ENCODE results near the gene ARPC1A. TPM values are rescaled to one million over a fixed set of nuclear protein-coding genes. Genes with fewer than 3 reads are reported as not detected.

ARPC1A gene
- total and polyA plus RNA-seq, 12 donors: 93.1 to 213 (median 134) TPM

DNA sequence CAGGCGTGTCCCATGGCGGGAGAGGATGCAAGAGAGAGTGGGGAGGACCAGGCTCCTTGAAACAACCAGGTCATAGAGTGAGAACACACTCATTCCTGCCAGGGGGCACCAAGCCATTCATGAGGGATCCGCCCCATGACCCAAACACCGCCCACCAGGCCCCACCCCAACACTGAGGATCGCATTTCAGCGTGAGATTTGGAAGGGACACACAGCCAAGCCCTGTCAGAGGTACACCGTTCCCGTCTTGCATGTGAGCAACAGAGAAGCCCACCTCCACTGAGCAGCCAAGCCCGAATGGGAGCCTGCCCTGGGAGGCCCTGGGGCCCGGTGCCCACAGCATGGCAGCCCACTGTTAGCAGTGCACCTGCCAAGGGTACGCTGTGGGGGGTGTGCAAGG lies 40.9 kb downstream of the ARPC1A start:
- no peaks in the 10 kb centered on the region for H3K9me3 ChIP-seq
- intact Hi-C loops (cut with DNase I): loop anchor here in 2 of 10 donors (5.0 to 10.0 kb wide), 2 partner anchors 46 to 48 kb away; no protein-coding TSS in a partner anchor
- no peak for ATAC-seq
- no peaks in the 10 kb centered on the region for H3K27me3 ChIP-seq
- no peak overlapping the region for H3K4me3 ChIP-seq
- TF ChIP-seq, protein P1, sequence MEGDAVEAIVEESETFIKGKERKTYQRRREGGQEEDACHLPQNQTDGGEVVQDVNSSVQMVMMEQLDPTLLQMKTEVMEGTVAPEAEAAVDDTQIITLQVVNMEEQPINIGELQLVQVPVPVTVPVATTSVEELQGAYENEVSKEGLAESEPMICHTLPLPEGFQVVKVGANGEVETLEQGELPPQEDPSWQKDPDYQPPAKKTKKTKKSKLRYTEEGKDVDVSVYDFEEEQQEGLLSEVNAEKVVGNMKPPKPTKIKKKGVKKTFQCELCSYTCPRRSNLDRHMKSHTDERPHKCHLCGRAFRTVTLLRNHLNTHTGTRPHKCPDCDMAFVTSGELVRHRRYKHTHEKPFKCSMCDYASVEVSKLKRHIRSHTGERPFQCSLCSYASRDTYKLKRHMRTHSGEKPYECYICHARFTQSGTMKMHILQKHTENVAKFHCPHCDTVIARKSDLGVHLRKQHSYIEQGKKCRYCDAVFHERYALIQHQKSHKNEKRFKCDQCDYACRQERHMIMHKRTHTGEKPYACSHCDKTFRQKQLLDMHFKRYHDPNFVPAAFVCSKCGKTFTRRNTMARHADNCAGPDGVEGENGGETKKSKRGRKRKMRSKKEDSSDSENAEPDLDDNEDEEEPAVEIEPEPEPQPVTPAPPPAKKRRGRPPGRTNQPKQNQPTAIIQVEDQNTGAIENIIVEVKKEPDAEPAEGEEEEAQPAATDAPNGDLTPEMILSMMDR (IDR thresholded peaks at IDR 0.05): no peak
- H3K36me3 ChIP-seq: peaks cover 0 to 81% (median 50%) of the 10 kb centered on the region in 9 donors
- 79 to 87% methylated on average over 11 of the region's 11 CpGs for WGBS, 2 donors
- DNase-seq: no peak
- H3K4me1 ChIP-seq: no peaks in the 10 kb centered on the region
- no peak overlapping the region for H3K27ac ChIP-seq

DNA sequence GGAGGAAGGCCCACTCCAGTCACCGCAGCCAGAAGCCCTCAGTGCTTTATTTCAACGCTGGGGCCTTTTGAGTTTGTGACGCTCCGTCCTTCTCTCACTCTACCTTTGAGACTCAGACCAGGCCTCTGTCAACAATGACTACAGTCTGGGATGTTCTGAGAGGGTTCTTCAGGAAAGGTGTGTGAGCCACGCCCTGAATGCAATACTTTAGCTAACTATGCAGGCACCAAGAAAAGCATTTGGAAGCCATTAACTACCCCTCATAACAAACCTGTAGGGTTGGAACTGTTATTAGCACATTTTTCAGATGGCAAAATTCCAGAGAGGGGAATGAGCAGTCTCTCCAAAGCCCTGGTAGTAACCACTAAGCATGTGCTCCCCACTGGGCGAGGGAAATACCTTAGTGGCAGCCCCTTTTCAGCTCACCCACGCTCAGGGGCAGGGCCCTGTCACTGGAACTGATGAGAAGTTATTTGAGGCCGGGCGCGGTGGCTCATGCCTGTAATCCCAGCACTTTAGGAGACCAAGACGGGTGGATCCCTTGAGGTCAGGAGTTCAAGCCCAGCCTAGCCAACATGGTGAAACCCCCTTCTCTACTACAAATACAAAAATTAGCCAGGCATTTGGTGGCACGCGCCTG lies 43.2 kb downstream of the ARPC1A start:
- peaks cover 0 to 58% (median 32%) of the 10 kb centered on the region in 9 donors for H3K36me3 ChIP-seq
- DNase-seq (no peak), ATAC-seq (no peak)
- H3K27me3 ChIP-seq: no peaks in the 10 kb centered on the region
- peak overlapping the region in 1 of 10 donors; percentile 48 for H3K27ac ChIP-seq
- 92 to 96% methylated on average over 13 of the region's 13 CpGs for WGBS, 2 donors
- no peaks in the 10 kb centered on the region for H3K9me3 ChIP-seq
- H3K4me1 ChIP-seq: peaks cover 0 to 17% (median 8%) of the 10 kb centered on the region in 9 donors
- TF ChIP-seq, protein P1 (IDR thresholded peaks at IDR 0.05): no peak
- H3K4me3 ChIP-seq: no peak overlapping the region
- intact Hi-C loops (cut with DNase I): loop anchor here in 2 of 10 donors (5.0 to 10.0 kb wide), 2 partner anchors 43 to 46 kb away; no protein-coding TSS in a partner anchor

DNA sequence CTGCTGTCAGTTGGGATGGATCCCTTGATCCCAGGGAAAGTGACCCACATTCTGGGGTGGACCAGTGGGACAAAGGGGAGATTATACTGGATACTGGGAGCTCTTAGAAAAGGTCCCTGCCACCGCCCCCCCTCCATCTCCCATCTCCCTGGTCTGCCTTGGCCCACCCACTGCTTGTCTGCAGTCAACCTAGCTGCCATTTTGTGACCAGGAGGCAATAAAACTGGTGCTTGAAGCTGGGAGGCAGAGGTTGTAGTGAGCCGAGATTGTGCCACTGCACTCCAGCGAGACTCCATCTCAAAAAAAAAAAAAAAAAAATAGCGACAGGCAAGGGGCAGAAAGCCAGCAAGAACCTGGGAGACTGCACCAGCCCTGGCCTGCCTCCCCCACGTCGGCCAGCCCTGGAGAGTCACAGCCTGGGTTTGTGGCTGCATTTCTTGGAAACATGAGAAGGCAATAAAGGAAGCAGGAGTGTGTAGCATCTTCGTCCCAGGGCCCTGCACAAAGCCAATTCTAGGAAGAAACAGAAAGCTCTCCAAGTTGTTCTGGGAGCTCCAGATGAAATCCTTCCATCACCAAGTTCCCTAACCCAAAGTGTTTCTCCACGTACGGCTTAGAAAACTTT lies 44.2 kb downstream of the ARPC1A start:
- Histone ChIP-seq H3K4me3 (no peak overlapping the region), H3K4me1 (peaks cover 0 to 20% (median 11%) of the 10 kb centered on the region in 9 donors), H3K27ac (peak overlapping the region in 4 of 10 donors; percentile 10 to 48 (median 17)), H3K9me3 (no peaks in the 10 kb centered on the region), H3K36me3 (peaks cover 0 to 48% (median 22%) of the 10 kb centered on the region in 9 donors), H3K27me3 (no peaks in the 10 kb centered on the region)
- TF ChIP-seq, protein P1 (IDR thresholded peaks at IDR 0.05): no peak
- ATAC-seq (no peak), DNase-seq (no peak)
- 52 to 54% methylated on average over 8 to 9 of the region's 9 CpGs for WGBS, 2 donors
- intact Hi-C loops (cut with DNase I): loop anchor here in 4 of 10 donors (5.0 to 10.0 kb wide), 4 partner anchors 37 to 135 kb away; partner anchors contain the start of genes BUD31 (in 1 of the 4), PDAP1 (in 1 of the 4), ZKSCAN5 (in 1 of the 4) and ZNF394 (in 1 of the 4)

DNA sequence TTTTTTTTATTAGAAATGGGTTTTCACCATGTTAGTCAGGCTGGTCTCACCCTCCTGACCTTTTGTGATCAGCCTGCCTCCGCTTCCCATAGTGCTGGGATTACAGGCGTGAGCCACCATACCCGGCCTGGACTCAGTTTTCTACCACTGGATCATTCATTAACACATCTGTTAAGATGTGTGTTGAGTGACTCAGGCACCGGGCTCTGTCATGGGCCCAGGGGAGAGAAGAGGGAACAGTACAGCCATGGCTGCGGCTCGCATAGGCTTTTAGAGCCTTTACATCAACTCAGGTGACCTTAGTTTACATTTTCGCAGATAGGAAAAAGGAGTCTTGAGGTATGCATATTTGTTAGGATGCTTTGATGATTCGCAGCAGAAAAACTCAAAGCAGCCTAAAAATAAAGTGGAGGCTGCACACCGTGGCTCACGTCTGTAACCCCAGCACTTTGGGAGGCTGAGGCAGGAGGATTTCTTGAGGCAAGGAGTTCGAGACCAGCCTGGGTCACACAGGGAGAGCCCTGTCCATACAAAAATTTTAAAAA lies 45.8 kb downstream of the ARPC1A start:
- no peak for ATAC-seq
- DNase-seq: no peak
- WGBS, 2 donors: 94 to 96% methylated on average over 11 of the region's 11 CpGs
- H3K4me3 ChIP-seq: no peak overlapping the region
- H3K27me3 ChIP-seq: no peaks in the 10 kb centered on the region
- intact Hi-C loops (cut with DNase I): loop anchor here in 2 of 10 donors (5.0 to 10.0 kb wide), 3 partner anchors 36 to 133 kb away; partner anchors contain the start of genes BUD31 (in 1 of the 2), PDAP1 (in 1 of the 2), ZKSCAN5 (in 1 of the 2) and ZNF394 (in 1 of the 2)
- TF ChIP-seq, protein P1 (IDR thresholded peaks at IDR 0.05): no peak
- no peak overlapping the region for H3K27ac ChIP-seq
- H3K4me1 ChIP-seq: peaks cover 0 to 30% (median 20%) of the 10 kb centered on the region in 9 donors
- peaks cover 0 to 36% (median 13%) of the 10 kb centered on the region in 9 donors for H3K36me3 ChIP-seq
- H3K9me3 ChIP-seq: no peaks in the 10 kb centered on the region

Measured in heart right ventricle (tissue), 16 donors.